ENCODE data around the gene ERO1B.

DNA sequence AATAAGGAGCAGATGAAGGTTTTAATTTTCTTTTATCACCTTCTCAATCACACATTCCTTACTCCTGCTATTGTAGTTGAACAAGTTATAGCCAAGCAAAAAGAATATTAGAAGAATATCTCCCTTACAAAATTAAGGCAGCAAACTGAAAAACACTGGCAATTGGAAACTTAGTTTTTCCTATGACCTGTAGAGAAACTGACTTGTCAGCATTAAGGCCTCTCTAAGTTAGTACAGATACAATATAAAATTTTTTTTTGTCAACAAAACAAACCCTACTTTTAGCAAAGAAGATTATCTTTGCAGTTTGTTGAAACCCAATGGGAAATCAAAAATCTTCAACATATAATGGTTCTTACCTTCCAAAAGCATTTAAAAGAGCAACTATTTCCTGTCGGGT, 61.3 kb downstream of the ERO1B start:
- TF ChIP-seq, protein P1, sequence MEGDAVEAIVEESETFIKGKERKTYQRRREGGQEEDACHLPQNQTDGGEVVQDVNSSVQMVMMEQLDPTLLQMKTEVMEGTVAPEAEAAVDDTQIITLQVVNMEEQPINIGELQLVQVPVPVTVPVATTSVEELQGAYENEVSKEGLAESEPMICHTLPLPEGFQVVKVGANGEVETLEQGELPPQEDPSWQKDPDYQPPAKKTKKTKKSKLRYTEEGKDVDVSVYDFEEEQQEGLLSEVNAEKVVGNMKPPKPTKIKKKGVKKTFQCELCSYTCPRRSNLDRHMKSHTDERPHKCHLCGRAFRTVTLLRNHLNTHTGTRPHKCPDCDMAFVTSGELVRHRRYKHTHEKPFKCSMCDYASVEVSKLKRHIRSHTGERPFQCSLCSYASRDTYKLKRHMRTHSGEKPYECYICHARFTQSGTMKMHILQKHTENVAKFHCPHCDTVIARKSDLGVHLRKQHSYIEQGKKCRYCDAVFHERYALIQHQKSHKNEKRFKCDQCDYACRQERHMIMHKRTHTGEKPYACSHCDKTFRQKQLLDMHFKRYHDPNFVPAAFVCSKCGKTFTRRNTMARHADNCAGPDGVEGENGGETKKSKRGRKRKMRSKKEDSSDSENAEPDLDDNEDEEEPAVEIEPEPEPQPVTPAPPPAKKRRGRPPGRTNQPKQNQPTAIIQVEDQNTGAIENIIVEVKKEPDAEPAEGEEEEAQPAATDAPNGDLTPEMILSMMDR (IDR thresholded peaks at IDR 0.05), result no peak
- TF ChIP-seq POLR2A (IDR thresholded peaks at IDR 0.05), result no peak
